GM23338 (cell line): ENCODE data around the gene TUBB1. TPM values are rescaled to one million over a fixed set of nuclear protein-coding genes. Genes with fewer than 3 reads are reported as not detected.

ENCODE experiments used
- ATAC-seq: fragments of 200-7000 bp; cut with Tn5 transposase; 3 replicates; pipeline ENCODE4 v1.9.1; 2020
- DNase-seq: peaks from one replicate; pipeline ENCODE4 v3.0.0-alpha.2; 2015; ENCODE audit warnings: low spot score
- H2AFZ ChIP-seq: fragments of 200-600 bp; sonication (generic); 2 replicates; pipeline ENCODE4 v1.8.0; 2016; ENCODE audit warnings: antibody characterized with exemption, mild to moderate bottlenecking, moderate library complexity
- H3F3A ChIP-seq: fragments of 200-600 bp; sonication (generic); replicated peaks from 2 replicates; pipeline ENCODE4 v1.8.0; 2017; ENCODE audit warnings: antibody characterized with exemption, mixed run types, low read depth
- H3K27ac ChIP-seq: fragments of 200-600 bp; sonication (generic); 2 replicates; pipeline ENCODE4 v1.6.1; 2016; ENCODE audit warnings: low read depth
- H3K27me3 ChIP-seq: fragments of 200-600 bp; sonication (generic); 2 replicates; pipeline ENCODE4 v1.8.0; 2016; ENCODE audit warnings: mild to moderate bottlenecking, mixed run types, moderate library complexity; ENCODE audit not compliant: insufficient read depth
- H3K36me3 ChIP-seq: fragments of 200-600 bp; sonication (generic); 2 replicates; pipeline ENCODE4 v1.8.0; 2016; ENCODE audit warnings: mild to moderate bottlenecking; ENCODE audit not compliant: insufficient read depth
- H3K4me1 ChIP-seq: fragments of 200-600 bp; sonication (generic); 2 replicates; pipeline ENCODE4 v1.8.0; 2016; ENCODE audit warnings: mild to moderate bottlenecking, moderate library complexity; ENCODE audit not compliant: insufficient read depth
- H3K4me2 ChIP-seq: fragments of 200-600 bp; sonication (generic); 2 replicates; pipeline ENCODE4 v1.7.1; 2017; ENCODE audit warnings: mixed run types
- H3K4me3 ChIP-seq: fragments of 200-600 bp; sonication (generic); 2 replicates; pipeline ENCODE4 v1.6.1; 2016; ENCODE audit warnings: mixed run types
- H3K79me2 ChIP-seq: fragments of 200-600 bp; sonication (generic); replicated peaks from 2 replicates; pipeline ENCODE4 v1.8.0; 2017; ENCODE audit warnings: mild to moderate bottlenecking; ENCODE audit not compliant: insufficient read depth
- H3K9me2 ChIP-seq: fragments of 200-600 bp; sonication (generic); 2 replicates; pipeline ENCODE4 v1.8.0; 2017; ENCODE audit not compliant: insufficient read depth
- H4K20me1 ChIP-seq: fragments of 200-600 bp; sonication (generic); replicated peaks from 2 replicates; pipeline ENCODE4 v1.8.0; 2017; ENCODE audit warnings: mild to moderate bottlenecking; ENCODE audit not compliant: insufficient read depth
- H3K27ac Mint-ChIP-seq: 2 replicates; pipeline ENCODE4 v1.8.0; 2020; ENCODE audit warnings: inconsistent platforms, mild to moderate bottlenecking, moderate library complexity, mixed read lengths
- H3K27me3 Mint-ChIP-seq: 3 replicates; pipeline ENCODE4 v1.8.0; 2022; ENCODE audit warnings: low read depth, mild to moderate bottlenecking, moderate library complexity, mixed read lengths, inconsistent platforms; ENCODE audit not compliant: insufficient read depth, poor library complexity
- H3K36me3 Mint-ChIP-seq: 3 replicates; pipeline ENCODE4 v1.8.0; 2021; ENCODE audit warnings: low read depth, mild to moderate bottlenecking, inconsistent platforms, moderate library complexity, mixed read lengths
- H3K4me1 Mint-ChIP-seq: 3 replicates; pipeline ENCODE4 v1.8.0; 2020; ENCODE audit warnings: mild to moderate bottlenecking, inconsistent platforms, mixed read lengths
- H3K4me3 Mint-ChIP-seq: 3 replicates; pipeline ENCODE4 v1.8.0; 2021; ENCODE audit warnings: moderate library complexity, mild to moderate bottlenecking, inconsistent platforms, mixed read lengths
- H3K9me3 Mint-ChIP-seq: 3 replicates; pipeline ENCODE4 v1.8.0; 2020; ENCODE audit warnings: moderate library complexity, mild to moderate bottlenecking, inconsistent platforms, mixed read lengths
- CREB1 ChIP-seq: fragments of 250-450 bp; sonication (Bioruptor Pico); IDR thresholded peaks from 2 replicates; pipeline ENCODE4 v1.5.0; 2020; ENCODE audit warnings: low read depth, mild to moderate bottlenecking, moderate library complexity
- JUNB ChIP-seq: IDR thresholded peaks from one replicate; pipeline ENCODE4 v1.6.1; 2016; ENCODE audit warnings: antibody characterized with exemption; ENCODE audit not compliant: unreplicated experiment
- POLR2AphosphoS5 ChIP-seq: IDR thresholded peaks from 2 replicates; pipeline ENCODE4 v1.6.1; 2016; ENCODE audit warnings: antibody characterized with exemption, low read depth
- STAT1 ChIP-seq: IDR thresholded peaks from one replicate; pipeline ENCODE4 v1.6.1; 2016; ENCODE audit warnings: antibody characterized with exemption; ENCODE audit not compliant: unreplicated experiment
- ZNF114 ChIP-seq: fragments of 250-450 bp; sonication (Bioruptor Pico); IDR thresholded peaks from 2 replicates; pipeline ENCODE4 v1.5.0; 2020; ENCODE audit warnings: mild to moderate bottlenecking, moderate library complexity
- polyA plus RNA-seq: library from polyadenylated mRNA; unstranded; fragments of >200 nt; fragmentation: Nextera tagmentation; extraction: Ambion mirVana; gene quantifications from 2 replicates; pipeline ENCODE4 v1.2.1, GENCODE V29; 2016
- total RNA-seq: library from RNA; depleted of rRNA; stranded (reverse); fragments of >200 nt; shearing (Covaris generic); gene quantifications from 2 replicates; pipeline ENCODE4 v1.2.3, GENCODE V29; 2014
- TF ChIP-seq, protein P1 (sequence below): IDR thresholded peaks from one replicate; pipeline ENCODE4 v1.6.1; 2018; ENCODE audit warnings: antibody characterized with exemption; ENCODE audit not compliant: unreplicated experiment
- TF ChIP-seq, protein P2 (sequence below): fragments of 250-450 bp; sonication (Bioruptor Pico); IDR thresholded peaks from 2 replicates; pipeline ENCODE4 v1.5.0; 2020; ENCODE audit warnings: mild to moderate bottlenecking, moderate library complexity

Gene TUBB1
- total and polyA plus RNA-seq, 2 experiments from 2014 or later, result not detected

DNA sequence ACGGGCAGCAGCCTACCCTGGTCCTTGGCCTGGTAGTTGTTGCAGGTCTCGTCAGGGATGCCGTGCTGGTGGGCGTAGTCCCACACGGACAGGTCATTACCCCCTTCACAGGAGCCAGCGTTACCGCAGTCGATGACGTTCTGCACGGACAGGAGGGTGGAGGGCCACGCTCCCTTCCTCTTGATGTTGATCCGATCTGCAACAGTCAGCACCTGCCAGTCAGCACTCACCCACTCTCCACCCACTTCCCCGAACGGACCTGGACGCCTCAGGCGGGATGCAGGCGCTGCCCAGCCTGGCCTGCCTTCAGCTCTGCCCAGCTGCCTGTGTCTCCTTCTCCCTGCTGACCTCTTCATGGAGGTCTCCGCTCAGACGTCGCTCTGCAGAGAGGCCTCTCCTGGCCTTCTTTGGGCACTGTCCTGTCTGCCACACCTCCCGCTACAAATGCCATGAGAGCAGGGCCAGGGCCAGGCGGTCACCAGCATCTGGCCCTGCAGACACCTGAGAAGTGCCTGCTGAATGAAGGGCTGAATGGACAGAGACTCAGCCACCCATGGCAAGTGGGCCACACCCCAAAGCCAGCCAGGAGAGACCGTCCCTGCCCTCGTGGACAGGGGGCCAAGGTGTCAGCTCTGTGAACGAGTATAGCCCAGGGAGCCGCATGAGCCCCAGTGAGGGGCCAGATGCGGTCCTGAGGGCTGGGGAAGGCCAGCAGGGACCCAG is 17.6 kb upstream of the TUBB1 start:
- Mint-ChIP-seq H3K27ac (no peak overlapping the region), H3K36me3 (peaks cover 13% of the 10 kb centered on the region), H3K4me3 (no peak overlapping the region; the same call in 2 of the 3 replicates), H3K4me1 (peaks cover 13% of the 10 kb centered on the region), H3K9me3 (no peaks in the 10 kb centered on the region), H3K27me3 (peaks cover 18% of the 10 kb centered on the region)
- Histone ChIP-seq H2AFZ (no peak overlapping the region), H3K27ac (no peak overlapping the region), H4K20me1 (0 out of 2 replicates have a peak, but pooled peaks cover 5% of the 10 kb centered on the region), H3K9me2 (no peaks in the 10 kb centered on the region), H3K79me2 (no peaks in the 10 kb centered on the region), H3K27me3 (no peaks in the 10 kb centered on the region), H3K4me3 (no peak overlapping the region), H3K4me2 (no peak overlapping the region), H3K36me3 (no peaks in the 10 kb centered on the region), H3F3A (peaks cover 4% of the 10 kb centered on the region; the same call in 1 of the 2 replicates), H3K4me1 (no peaks in the 10 kb centered on the region)
- DNase-seq, result no peak
- no peak for ATAC-seq
- TF ChIP-seq ZNF114, result no peak
- TF ChIP-seq STAT1, result no peak
- TF ChIP-seq, protein P1, sequence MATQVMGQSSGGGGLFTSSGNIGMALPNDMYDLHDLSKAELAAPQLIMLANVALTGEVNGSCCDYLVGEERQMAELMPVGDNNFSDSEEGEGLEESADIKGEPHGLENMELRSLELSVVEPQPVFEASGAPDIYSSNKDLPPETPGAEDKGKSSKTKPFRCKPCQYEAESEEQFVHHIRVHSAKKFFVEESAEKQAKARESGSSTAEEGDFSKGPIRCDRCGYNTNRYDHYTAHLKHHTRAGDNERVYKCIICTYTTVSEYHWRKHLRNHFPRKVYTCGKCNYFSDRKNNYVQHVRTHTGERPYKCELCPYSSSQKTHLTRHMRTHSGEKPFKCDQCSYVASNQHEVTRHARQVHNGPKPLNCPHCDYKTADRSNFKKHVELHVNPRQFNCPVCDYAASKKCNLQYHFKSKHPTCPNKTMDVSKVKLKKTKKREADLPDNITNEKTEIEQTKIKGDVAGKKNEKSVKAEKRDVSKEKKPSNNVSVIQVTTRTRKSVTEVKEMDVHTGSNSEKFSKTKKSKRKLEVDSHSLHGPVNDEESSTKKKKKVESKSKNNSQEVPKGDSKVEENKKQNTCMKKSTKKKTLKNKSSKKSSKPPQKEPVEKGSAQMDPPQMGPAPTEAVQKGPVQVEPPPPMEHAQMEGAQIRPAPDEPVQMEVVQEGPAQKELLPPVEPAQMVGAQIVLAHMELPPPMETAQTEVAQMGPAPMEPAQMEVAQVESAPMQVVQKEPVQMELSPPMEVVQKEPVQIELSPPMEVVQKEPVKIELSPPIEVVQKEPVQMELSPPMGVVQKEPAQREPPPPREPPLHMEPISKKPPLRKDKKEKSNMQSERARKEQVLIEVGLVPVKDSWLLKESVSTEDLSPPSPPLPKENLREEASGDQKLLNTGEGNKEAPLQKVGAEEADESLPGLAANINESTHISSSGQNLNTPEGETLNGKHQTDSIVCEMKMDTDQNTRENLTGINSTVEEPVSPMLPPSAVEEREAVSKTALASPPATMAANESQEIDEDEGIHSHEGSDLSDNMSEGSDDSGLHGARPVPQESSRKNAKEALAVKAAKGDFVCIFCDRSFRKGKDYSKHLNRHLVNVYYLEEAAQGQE, result no peak
- TF ChIP-seq POLR2AphosphoS5, result no peak
- TF ChIP-seq, protein P2, sequence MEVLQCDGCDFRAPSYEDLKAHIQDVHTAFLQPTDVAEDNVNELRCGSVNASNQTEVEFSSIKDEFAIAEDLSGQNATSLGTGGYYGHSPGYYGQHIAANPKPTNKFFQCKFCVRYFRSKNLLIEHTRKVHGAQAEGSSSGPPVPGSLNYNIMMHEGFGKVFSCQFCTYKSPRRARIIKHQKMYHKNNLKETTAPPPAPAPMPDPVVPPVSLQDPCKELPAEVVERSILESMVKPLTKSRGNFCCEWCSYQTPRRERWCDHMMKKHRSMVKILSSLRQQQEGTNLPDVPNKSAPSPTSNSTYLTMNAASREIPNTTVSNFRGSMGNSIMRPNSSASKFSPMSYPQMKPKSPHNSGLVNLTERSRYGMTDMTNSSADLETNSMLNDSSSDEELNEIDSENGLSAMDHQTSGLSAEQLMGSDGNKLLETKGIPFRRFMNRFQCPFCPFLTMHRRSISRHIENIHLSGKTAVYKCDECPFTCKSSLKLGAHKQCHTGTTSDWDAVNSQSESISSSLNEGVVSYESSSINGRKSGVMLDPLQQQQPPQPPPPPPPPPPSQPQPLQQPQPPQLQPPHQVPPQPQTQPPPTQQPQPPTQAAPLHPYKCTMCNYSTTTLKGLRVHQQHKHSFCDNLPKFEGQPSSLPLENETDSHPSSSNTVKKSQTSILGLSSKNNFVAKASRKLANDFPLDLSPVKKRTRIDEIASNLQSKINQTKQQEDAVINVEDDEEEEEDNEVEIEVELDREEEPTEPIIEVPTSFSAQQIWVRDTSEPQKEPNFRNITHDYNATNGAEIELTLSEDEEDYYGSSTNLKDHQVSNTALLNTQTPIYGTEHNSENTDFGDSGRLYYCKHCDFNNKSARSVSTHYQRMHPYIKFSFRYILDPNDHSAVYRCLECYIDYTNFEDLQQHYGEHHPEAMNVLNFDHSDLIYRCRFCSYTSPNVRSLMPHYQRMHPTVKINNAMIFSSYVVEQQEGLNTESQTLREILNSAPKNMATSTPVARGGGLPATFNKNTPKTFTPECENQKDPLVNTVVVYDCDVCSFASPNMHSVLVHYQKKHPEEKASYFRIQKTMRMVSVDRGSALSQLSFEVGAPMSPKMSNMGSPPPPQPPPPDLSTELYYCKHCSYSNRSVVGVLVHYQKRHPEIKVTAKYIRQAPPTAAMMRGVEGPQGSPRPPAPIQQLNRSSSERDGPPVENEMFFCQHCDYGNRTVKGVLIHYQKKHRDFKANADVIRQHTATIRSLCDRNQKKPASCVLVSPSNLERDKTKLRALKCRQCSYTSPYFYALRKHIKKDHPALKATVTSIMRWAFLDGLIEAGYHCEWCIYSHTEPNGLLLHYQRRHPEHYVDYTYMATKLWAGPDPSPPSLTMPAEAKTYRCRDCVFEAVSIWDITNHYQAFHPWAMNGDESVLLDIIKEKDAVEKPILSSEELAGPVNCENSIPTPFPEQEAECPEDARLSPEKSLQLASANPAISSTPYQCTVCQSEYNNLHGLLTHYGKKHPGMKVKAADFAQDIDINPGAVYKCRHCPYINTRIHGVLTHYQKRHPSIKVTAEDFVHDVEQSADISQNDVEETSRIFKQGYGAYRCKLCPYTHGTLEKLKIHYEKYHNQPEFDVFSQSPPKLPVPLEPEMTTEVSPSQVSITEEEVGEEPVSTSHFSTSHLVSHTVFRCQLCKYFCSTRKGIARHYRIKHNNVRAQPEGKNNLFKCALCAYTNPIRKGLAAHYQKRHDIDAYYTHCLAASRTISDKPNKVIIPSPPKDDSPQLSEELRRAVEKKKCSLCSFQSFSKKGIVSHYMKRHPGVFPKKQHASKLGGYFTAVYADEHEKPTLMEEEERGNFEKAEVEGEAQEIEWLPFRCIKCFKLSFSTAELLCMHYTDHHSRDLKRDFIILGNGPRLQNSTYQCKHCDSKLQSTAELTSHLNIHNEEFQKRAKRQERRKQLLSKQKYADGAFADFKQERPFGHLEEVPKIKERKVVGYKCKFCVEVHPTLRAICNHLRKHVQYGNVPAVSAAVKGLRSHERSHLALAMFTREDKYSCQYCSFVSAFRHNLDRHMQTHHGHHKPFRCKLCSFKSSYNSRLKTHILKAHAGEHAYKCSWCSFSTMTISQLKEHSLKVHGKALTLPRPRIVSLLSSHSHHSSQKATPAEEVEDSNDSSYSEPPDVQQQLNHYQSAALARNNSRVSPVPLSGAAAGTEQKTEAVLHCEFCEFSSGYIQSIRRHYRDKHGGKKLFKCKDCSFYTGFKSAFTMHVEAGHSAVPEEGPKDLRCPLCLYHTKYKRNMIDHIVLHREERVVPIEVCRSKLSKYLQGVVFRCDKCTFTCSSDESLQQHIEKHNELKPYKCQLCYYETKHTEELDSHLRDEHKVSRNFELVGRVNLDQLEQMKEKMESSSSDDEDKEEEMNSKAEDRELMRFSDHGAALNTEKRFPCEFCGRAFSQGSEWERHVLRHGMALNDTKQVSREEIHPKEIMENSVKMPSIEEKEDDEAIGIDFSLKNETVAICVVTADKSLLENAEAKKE (CRISPR knock-in tag), result no peak
- no peak for TF ChIP-seq CREB1 (CRISPR knock-in tag)
- no peak for TF ChIP-seq JUNB
